H1 (cell line): Measurements from ENCODE around the gene CDK7.

Source experiments
- CEBPB ChIP-seq: IDR thresholded peaks from 2 replicates; pipeline ENCODE4 v1.6.1; 2012; ENCODE audit warnings: low read depth, low read length
- CTCF ChIP-seq, 3 experiments: IDR thresholded peaks; 1 replicate in 2 of 3; 2 replicates in 1 of 3; pipeline versions ENCODE4 v1.5.1 to v1.6.1; 2011; ENCODE audit warnings: low read length in 3 of 3, mild to moderate bottlenecking in 3 of 3, inconsistent platforms in 2 of 3, low read depth in 1 of 3, moderate library complexity in 1 of 3; ENCODE audit not compliant: insufficient read depth in 1 of 3; ENCODE audit errors: control extremely low read depth in 1 of 3
- EZH2 ChIP-seq: fragments of 200-600 bp; sonication (generic); IDR thresholded peaks from 2 replicates; pipeline ENCODE4 v1.7.1; 2012; ENCODE audit warnings: low read depth, mild to moderate bottlenecking, moderate library complexity, low read length, inconsistent platforms; ENCODE audit not compliant: severe bottlenecking
- JUN ChIP-seq: IDR thresholded peaks from 2 replicates; pipeline ENCODE4 v1.6.1; 2011; ENCODE audit warnings: low read depth, mild to moderate bottlenecking, improper control_type of control experiment, low read length
- POLR2A ChIP-seq, 2 experiments: IDR thresholded peaks; 1 replicate in 1 of 2; 2 replicates in 1 of 2; pipeline ENCODE4 v1.6.1; 2011; ENCODE audit warnings: low read depth in 2 of 2, low read length in 2 of 2, mild to moderate bottlenecking in 2 of 2; ENCODE audit errors: control extremely low read depth in 1 of 2
- POLR2AphosphoS5 ChIP-seq: IDR thresholded peaks from 2 replicates; pipeline ENCODE4 v1.6.1; 2011; ENCODE audit warnings: low read depth, low read length
- POU5F1 ChIP-seq: IDR thresholded peaks from 2 replicates; pipeline ENCODE4 v1.6.1; 2011; ENCODE audit warnings: low read depth, mild to moderate bottlenecking, low read length, moderate library complexity

- TF ChIP-seq JUN (no peak), EZH2 (no peak), POU5F1 (no peak), CEBPB (no peak), POLR2AphosphoS5 (no peak), POLR2A (IDR thresholded peaks at IDR 0.05; ENCODE audit: control extremely low read depth in 1 of 2, low read depth in 2 of 2, low read length in 2 of 2) (no peak), CTCF (IDR thresholded peaks at IDR 0.05; ENCODE audit: control extremely low read depth in 1 of 3, insufficient read depth in 1 of 3, low read depth in 1 of 3, low read length in 3 of 3) (no peak)
These were observed 57.6 kb downstream of the CDK7 start for GRCh38 chr5:69292306-69292705.
